Astrocyte (in vitro differentiated cells and primary cell): ENCODE results near the gene AQR. TPM values are rescaled to one million over a fixed set of nuclear protein-coding genes. Genes with fewer than 3 reads are reported as not detected.

Experiments used
- DNase-seq: peaks from one replicate; pipeline ENCODE4 v3.0.0-alpha.2; 2010; ENCODE audit warnings: low read depth
- FAIRE-seq: peaks from 2 replicates; lab custom pipeline; 2011; peaks lifted over from hg19 to GRCh38; lab: Jason Lieb, UNC
- H2AFZ ChIP-seq: 2 replicates; pipeline ENCODE4 v1.6.0; 2012; ENCODE audit warnings: low read depth, low read length, inconsistent platforms
- H3K27ac ChIP-seq: 2 replicates; pipeline ENCODE4 v1.5.1; 2011; ENCODE audit warnings: low read depth, low read length, inconsistent platforms
- H3K27me3 ChIP-seq: 2 replicates; pipeline ENCODE4 v1.6.0; 2011; ENCODE audit warnings: low read length, inconsistent platforms; ENCODE audit not compliant: insufficient read depth
- H3K36me3 ChIP-seq: 2 replicates; pipeline ENCODE4 v1.5.1; 2011; ENCODE audit warnings: low read length, inconsistent platforms; ENCODE audit not compliant: insufficient read depth
- H3K4me1 ChIP-seq: 2 replicates; pipeline ENCODE4 v1.5.1; 2011; ENCODE audit warnings: low read length, inconsistent platforms; ENCODE audit not compliant: insufficient read depth
- H3K4me2 ChIP-seq: 2 replicates; pipeline ENCODE4 v1.6.0; 2012; ENCODE audit warnings: low read length, inconsistent platforms
- H3K4me3 ChIP-seq: 2 replicates; pipeline ENCODE4 v1.5.1; 2011; ENCODE audit warnings: low read depth, mild to moderate bottlenecking, low read length, inconsistent platforms; ENCODE audit not compliant: insufficient read depth
- H3K79me2 ChIP-seq: 2 replicates; pipeline ENCODE4 v1.6.0; 2012; ENCODE audit warnings: mild to moderate bottlenecking, low read length, inconsistent platforms; ENCODE audit not compliant: insufficient read depth
- H3K9ac ChIP-seq: 2 replicates; pipeline ENCODE4 v1.6.0; 2012; ENCODE audit warnings: mild to moderate bottlenecking, low read length, inconsistent platforms
- H3K9me3 ChIP-seq: 2 replicates; pipeline ENCODE4 v1.5.1; 2012; ENCODE audit warnings: low read depth, mild to moderate bottlenecking, low read length, inconsistent platforms; ENCODE audit not compliant: insufficient read depth
- H4K20me1 ChIP-seq: 2 replicates; pipeline ENCODE4 v1.6.0; 2012; ENCODE audit warnings: low read length, inconsistent platforms; ENCODE audit not compliant: insufficient read depth
- H3K27ac Mint-ChIP-seq: one replicate; pipeline ENCODE4 v1.8.0; 2021; ENCODE audit warnings: mild to moderate bottlenecking, mixed read lengths; ENCODE audit not compliant: unreplicated experiment
- H3K27me3 Mint-ChIP-seq: one replicate; pipeline ENCODE4 v1.8.0; 2021; ENCODE audit warnings: low read depth, mixed read lengths; ENCODE audit not compliant: unreplicated experiment
- H3K36me3 Mint-ChIP-seq: one replicate; pipeline ENCODE4 v1.8.0; 2021; ENCODE audit warnings: low read depth, mixed read lengths; ENCODE audit not compliant: unreplicated experiment
- H3K4me1 Mint-ChIP-seq: one replicate; pipeline ENCODE4 v1.8.0; 2021; ENCODE audit warnings: low read depth, mixed read lengths; ENCODE audit not compliant: unreplicated experiment
- H3K4me3 Mint-ChIP-seq: one replicate; pipeline ENCODE4 v1.8.0; 2021; ENCODE audit warnings: mild to moderate bottlenecking, moderate library complexity, mixed read lengths; ENCODE audit not compliant: unreplicated experiment
- H3K9me3 Mint-ChIP-seq: one replicate; pipeline ENCODE4 v1.8.0; 2021; ENCODE audit warnings: mild to moderate bottlenecking, mixed read lengths; ENCODE audit not compliant: unreplicated experiment
- CTCF ChIP-seq: IDR thresholded peaks from 2 replicates; pipeline ENCODE4 v1.5.1; 2011; ENCODE audit warnings: low read depth, mild to moderate bottlenecking, inconsistent platforms, low read length, moderate library complexity; ENCODE audit not compliant: insufficient read depth
- EZH2 ChIP-seq: IDR thresholded peaks from 2 replicates; pipeline ENCODE4 v1.6.1; 2012; ENCODE audit warnings: mild to moderate bottlenecking, low read length, inconsistent platforms; ENCODE audit not compliant: insufficient read depth
- total RNA-seq: library from RNA; stranded (reverse); gene quantifications from 2 replicates; pipeline ENCODE4 v1.2.1, GENCODE V29; 2021

Gene AQR
- total RNA-seq, 1 donor from 2014 or later, result 27.2 TPM

GRCh38 chr15:34914317-34914716, 55.2 kb downstream of the AQR start:
- Histone ChIP-seq H3K36me3 (peaks cover 46% of the 10 kb centered on the region), H3K79me2 (no peaks in the 10 kb centered on the region), H3K9me3 (no peaks in the 10 kb centered on the region), H3K4me2 (no peak overlapping the region), H3K9ac (no peak overlapping the region), H3K4me3 (no peak overlapping the region), H3K27ac (no peak overlapping the region), H3K4me1 (no peaks in the 10 kb centered on the region), H2AFZ (no peak overlapping the region), H4K20me1 (peaks cover 3% of the 10 kb centered on the region), H3K27me3 (no peaks in the 10 kb centered on the region)
- Mint-ChIP-seq H3K4me3 (no peak overlapping the region), H3K27me3 (no peaks in the 10 kb centered on the region), H3K36me3 (peaks cover 24% of the 10 kb centered on the region), H3K9me3 (no peaks in the 10 kb centered on the region), H3K27ac (no peak overlapping the region), H3K4me1 (no peaks in the 10 kb centered on the region)
- FAIRE-seq (no peak), DNase-seq (no peak)
- TF ChIP-seq CTCF, result no peak
- TF ChIP-seq EZH2, result no peak

- no peak overlapping the region for H3K27ac Mint-ChIP-seq
- peaks cover 3% of the 10 kb centered on the region for H3K36me3 Mint-ChIP-seq
- Histone ChIP-seq H3K9me3 (no peaks in the 10 kb centered on the region), H3K36me3 (peaks cover 29% of the 10 kb centered on the region), H3K9ac (no peak overlapping the region), H3K27ac (no peak overlapping the region), H3K4me1 (no peaks in the 10 kb centered on the region), H3K79me2 (no peaks in the 10 kb centered on the region), H3K4me3 (no peak overlapping the region), H4K20me1 (no peaks in the 10 kb centered on the region), H2AFZ (no peak overlapping the region), H3K27me3 (no peaks in the 10 kb centered on the region), H3K4me2 (no peak overlapping the region)
- no peak overlapping the region for H3K4me3 Mint-ChIP-seq
- TF ChIP-seq EZH2 (no peak), CTCF (no peak)
- no peaks in the 10 kb centered on the region for H3K27me3 Mint-ChIP-seq
- no peak for DNase-seq
- no peak for FAIRE-seq
- no peaks in the 10 kb centered on the region for H3K9me3 Mint-ChIP-seq
- H3K4me1 Mint-ChIP-seq, result peaks cover 4% of the 10 kb centered on the region
Measured at GRCh38 chr15:34905047-34905446, 64.5 kb downstream of the AQR start.

GRCh38 chr15:34904527-34904926, 65.0 kb downstream of the AQR start:
- H3K27me3 ChIP-seq, result no peaks in the 10 kb centered on the region
- no peaks in the 10 kb centered on the region for H3K27me3 Mint-ChIP-seq
- H4K20me1 ChIP-seq, result no peaks in the 10 kb centered on the region
- H3K4me1 Mint-ChIP-seq, result peaks cover 4% of the 10 kb centered on the region
- DNase-seq (no peak), FAIRE-seq (no peak)
- H3K79me2 ChIP-seq, result no peaks in the 10 kb centered on the region
- no peak overlapping the region for H2AFZ ChIP-seq
- peaks cover 29% of the 10 kb centered on the region for H3K36me3 ChIP-seq
- H3K4me3 Mint-ChIP-seq, result no peak overlapping the region
- no peak overlapping the region for H3K9ac ChIP-seq
- no peaks in the 10 kb centered on the region for H3K9me3 Mint-ChIP-seq
- H3K4me2 ChIP-seq, result no peak overlapping the region
- no peak for TF ChIP-seq EZH2
- no peak for TF ChIP-seq CTCF
- no peaks in the 10 kb centered on the region for H3K4me1 ChIP-seq
- H3K36me3 Mint-ChIP-seq, result peaks cover 3% of the 10 kb centered on the region
- H3K27ac ChIP-seq, result no peak overlapping the region
- no peak overlapping the region for H3K4me3 ChIP-seq
- no peak overlapping the region for H3K27ac Mint-ChIP-seq
- H3K9me3 ChIP-seq, result no peaks in the 10 kb centered on the region
